ENCODE measurements around the gene AOPEP.

DNA sequence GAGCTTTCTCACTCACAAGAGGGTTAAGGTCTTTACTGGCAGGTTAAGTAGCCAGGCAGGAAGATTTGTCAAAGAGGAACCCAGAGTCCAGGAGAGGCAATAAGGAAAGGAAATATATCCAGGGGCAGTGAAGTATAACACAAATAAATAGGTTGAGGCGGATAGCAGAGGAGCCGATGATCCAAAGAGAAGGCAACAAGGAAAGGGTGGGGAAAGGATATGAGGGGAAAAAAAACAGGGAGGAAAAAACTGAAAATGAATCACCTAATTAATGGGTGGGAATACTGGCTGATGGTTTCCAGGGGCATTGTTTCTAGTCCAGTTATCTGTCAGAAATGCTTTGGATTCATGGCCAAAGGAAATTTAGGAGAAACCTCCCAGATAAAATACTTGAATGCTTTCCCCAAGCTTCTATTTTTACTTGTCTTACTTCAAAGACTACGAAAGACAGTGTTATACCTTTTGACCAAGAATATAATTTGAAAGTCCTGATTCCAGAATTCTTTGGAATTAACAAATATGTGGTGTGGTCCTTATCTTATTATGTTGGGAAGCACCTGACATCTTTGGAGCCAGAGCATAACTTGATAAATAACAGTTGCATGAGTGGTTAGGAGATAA lies 146.5 kb downstream of the AOPEP start:
- TF ChIP-seq, protein P1, sequence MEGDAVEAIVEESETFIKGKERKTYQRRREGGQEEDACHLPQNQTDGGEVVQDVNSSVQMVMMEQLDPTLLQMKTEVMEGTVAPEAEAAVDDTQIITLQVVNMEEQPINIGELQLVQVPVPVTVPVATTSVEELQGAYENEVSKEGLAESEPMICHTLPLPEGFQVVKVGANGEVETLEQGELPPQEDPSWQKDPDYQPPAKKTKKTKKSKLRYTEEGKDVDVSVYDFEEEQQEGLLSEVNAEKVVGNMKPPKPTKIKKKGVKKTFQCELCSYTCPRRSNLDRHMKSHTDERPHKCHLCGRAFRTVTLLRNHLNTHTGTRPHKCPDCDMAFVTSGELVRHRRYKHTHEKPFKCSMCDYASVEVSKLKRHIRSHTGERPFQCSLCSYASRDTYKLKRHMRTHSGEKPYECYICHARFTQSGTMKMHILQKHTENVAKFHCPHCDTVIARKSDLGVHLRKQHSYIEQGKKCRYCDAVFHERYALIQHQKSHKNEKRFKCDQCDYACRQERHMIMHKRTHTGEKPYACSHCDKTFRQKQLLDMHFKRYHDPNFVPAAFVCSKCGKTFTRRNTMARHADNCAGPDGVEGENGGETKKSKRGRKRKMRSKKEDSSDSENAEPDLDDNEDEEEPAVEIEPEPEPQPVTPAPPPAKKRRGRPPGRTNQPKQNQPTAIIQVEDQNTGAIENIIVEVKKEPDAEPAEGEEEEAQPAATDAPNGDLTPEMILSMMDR (IDR thresholded peaks at IDR 0.05) = no peak
- no peak for TF ChIP-seq POLR2A (IDR thresholded peaks at IDR 0.05)

All from heart left ventricle (tissue), 13 donors.